GM11168 (cell line): Measurements from ENCODE around the gene ADCYAP1.

Source experiments
- in situ Hi-C: fragments of 300-500 bp; cut with MboI; formaldehyde crosslinking; loops from one replicate; pipeline ENCODE4 v1.12.0; 2022; ENCODE audit warnings: low sequenced_read_pairs; ENCODE audit not compliant: unreplicated experiment

ADCYAP1 gene

GRCh38 chr18:904218-905090 is at the start of gene ADCYAP1:
ADCYAP1 (plus strand) TSS chr18:904871; CDS start chr18:905387, 516 bp downstream.
- in situ Hi-C loops = no loop called here

- in situ Hi-C loops = loop anchor here (25.0 kb wide), 2 partner anchors 104 to 1679 kb away; no protein-coding TSS in a partner anchor
These were observed 46.7 kb upstream of the ADCYAP1 start for GRCh38 chr18:857986-858385.

GRCh38 chr18:864872-865273 is 39.8 kb upstream of the ADCYAP1 start:
- in situ Hi-C loops = loop anchor here (25.0 kb wide), 2 partner anchors 97 to 1672 kb away; no protein-coding TSS in a partner anchor

- in situ Hi-C loops = loop anchor here (25.0 kb wide), 2 partner anchors 95 to 1670 kb away; no protein-coding TSS in a partner anchor
These were observed 37.4 kb upstream of the ADCYAP1 start for GRCh38 chr18:867257-867656.

GRCh38 chr18:873426-873825 is 31.2 kb upstream of the ADCYAP1 start:
- in situ Hi-C loops = loop anchor here (25.0 kb wide), 2 partner anchors 89 to 1664 kb away; no protein-coding TSS in a partner anchor

GRCh38 chr18:875912-876311 is 28.8 kb upstream of the ADCYAP1 start:
- in situ Hi-C loops = no loop called here

GRCh38 chr18:877238-877637 is 27.4 kb upstream of the ADCYAP1 start:
- in situ Hi-C loops = no loop called here

- in situ Hi-C loops = no loop called here
These were observed 18.6 kb upstream of the ADCYAP1 start for GRCh38 chr18:886076-886475.

GRCh38 chr18:887716-888115 is 17.0 kb upstream of the ADCYAP1 start:
- in situ Hi-C loops = no loop called here

GRCh38 chr18:892316-892715 is 12.4 kb upstream of the ADCYAP1 start:
- in situ Hi-C loops = no loop called here

- in situ Hi-C loops = no loop called here
These were observed 8.4 kb upstream of the ADCYAP1 start for GRCh38 chr18:896315-896714.

- in situ Hi-C loops = no loop called here
These were observed 2.9 kb upstream of the ADCYAP1 start for GRCh38 chr18:901761-902160.

GRCh38 chr18:902229-902628 is 2.4 kb upstream of the ADCYAP1 start:
- in situ Hi-C loops = no loop called here

- in situ Hi-C loops = no loop called here
These were observed 970 bp upstream of the ADCYAP1 start for GRCh38 chr18:903701-904100.

GRCh38 chr18:905307-905947 is 756 bp downstream of the ADCYAP1 start:
- in situ Hi-C loops = no loop called here

- in situ Hi-C loops = no loop called here
These were observed 1.3 kb downstream of the ADCYAP1 start for GRCh38 chr18:905948-906415.

GRCh38 chr18:906416-907114 is 1.9 kb downstream of the ADCYAP1 start:
- in situ Hi-C loops = no loop called here

GRCh38 chr18:907115-907884 is 2.6 kb downstream of the ADCYAP1 start:
- in situ Hi-C loops = no loop called here

- in situ Hi-C loops = no loop called here
These were observed 3.5 kb downstream of the ADCYAP1 start for GRCh38 chr18:907885-908757.
